ENCODE measurements around the gene ZBTB20.

Gene ZBTB20

GRCh38 chr3:114762144-114762543 lies 384.9 kb downstream of the ZBTB20 start:
- no peaks in the 10 kb centered on the region for H3K4me1 ChIP-seq (ENCODE audit: control insufficient read depth, low read length)
- H3K4me2 ChIP-seq (ENCODE audit: low read length), result no peak overlapping the region
- H3K36me3 ChIP-seq (ENCODE audit: control insufficient read depth, low read length), result no peaks in the 10 kb centered on the region
- no peaks in the 10 kb centered on the region for H3K9me3 ChIP-seq (ENCODE audit: control insufficient read depth, insufficient read depth, low read length)
- H3K27me3 ChIP-seq (ENCODE audit: control insufficient read depth, low read length), result no peaks in the 10 kb centered on the region
- H3K9me2 ChIP-seq (replicated peaks; ENCODE audit: control insufficient read depth, low read length), result no peaks in the 10 kb centered on the region
- H3K4me3 ChIP-seq (ENCODE audit: low read length), result no peak overlapping the region
- H3F3A ChIP-seq (ENCODE audit: control insufficient read depth, insufficient read depth), result no peaks in the 10 kb centered on the region
- no peaks in the 10 kb centered on the region for H3K79me2 ChIP-seq (ENCODE audit: control insufficient read depth, low read length)
- no peaks in the 10 kb centered on the region for H4K20me1 ChIP-seq (ENCODE audit: control insufficient read depth, insufficient read depth, low read depth, low read length)
- TF ChIP-seq EZH2phosphoT487 (IDR thresholded peaks at IDR 0.05; ENCODE audit: borderline replicate concordance, low read length) (no peak), CTCF (IDR thresholded peaks at IDR 0.05; ENCODE audit: low read depth, low read length, poor library complexity, severe bottlenecking) (no peak)
- H3K27ac ChIP-seq (ENCODE audit: low read depth, low read length), result no peak overlapping the region

GRCh38 chr3:114760679-114761078 lies 386.4 kb downstream of the ZBTB20 start:
- Histone ChIP-seq H3K27me3 (ENCODE audit: control insufficient read depth, low read length) (no peaks in the 10 kb centered on the region), H3K27ac (ENCODE audit: low read depth, low read length) (no peak overlapping the region), H3K4me1 (ENCODE audit: control insufficient read depth, low read length) (peaks cover 5% of the 10 kb centered on the region; the same call in 1 of the 2 replicates), H3K9me2 (replicated peaks; ENCODE audit: control insufficient read depth, low read length) (no peaks in the 10 kb centered on the region), H3K36me3 (ENCODE audit: control insufficient read depth, low read length) (no peaks in the 10 kb centered on the region), H3F3A (ENCODE audit: control insufficient read depth, insufficient read depth) (no peaks in the 10 kb centered on the region), H4K20me1 (ENCODE audit: control insufficient read depth, insufficient read depth, low read depth, low read length) (no peaks in the 10 kb centered on the region), H3K4me3 (ENCODE audit: low read length) (no peak overlapping the region), H3K9me3 (ENCODE audit: control insufficient read depth, insufficient read depth, low read length) (no peaks in the 10 kb centered on the region), H3K79me2 (ENCODE audit: control insufficient read depth, low read length) (no peaks in the 10 kb centered on the region), H3K4me2 (ENCODE audit: low read length) (no peak overlapping the region)
- no peak for TF ChIP-seq EZH2phosphoT487 (IDR thresholded peaks at IDR 0.05; ENCODE audit: borderline replicate concordance, low read length)
- no peak for TF ChIP-seq CTCF (IDR thresholded peaks at IDR 0.05; ENCODE audit: low read depth, low read length, poor library complexity, severe bottlenecking)

GRCh38 chr3:114758831-114759699 lies 388.0 kb downstream of the ZBTB20 start:
- TF ChIP-seq EZH2phosphoT487 (IDR thresholded peaks at IDR 0.05; ENCODE audit: borderline replicate concordance, low read length) (no peak), CTCF (IDR thresholded peaks at IDR 0.05; ENCODE audit: low read depth, low read length, poor library complexity, severe bottlenecking) (no peak)
- Histone ChIP-seq H3K9me2 (replicated peaks; ENCODE audit: control insufficient read depth, low read length) (no peaks in the 10 kb centered on the region), H3F3A (ENCODE audit: control insufficient read depth, insufficient read depth) (no peaks in the 10 kb centered on the region), H3K4me2 (ENCODE audit: low read length) (no peak overlapping the region), H4K20me1 (ENCODE audit: control insufficient read depth, insufficient read depth, low read depth, low read length) (no peaks in the 10 kb centered on the region), H3K4me3 (ENCODE audit: low read length) (no peak overlapping the region), H3K79me2 (ENCODE audit: control insufficient read depth, low read length) (no peaks in the 10 kb centered on the region), H3K9me3 (ENCODE audit: control insufficient read depth, insufficient read depth, low read length) (no peaks in the 10 kb centered on the region), H3K36me3 (ENCODE audit: control insufficient read depth, low read length) (no peaks in the 10 kb centered on the region), H3K27me3 (ENCODE audit: control insufficient read depth, low read length) (no peaks in the 10 kb centered on the region), H3K27ac (ENCODE audit: low read depth, low read length) (no peak overlapping the region), H3K4me1 (ENCODE audit: control insufficient read depth, low read length) (peaks cover 5% of the 10 kb centered on the region; the same call in 1 of the 2 replicates)
